H9 (cell line): ENCODE results near the gene SIRPD. TPM values are rescaled to one million over a fixed set of nuclear protein-coding genes. Genes with fewer than 3 reads are reported as not detected.

Experiments used
- DNase-seq: peaks from one replicate; pipeline ENCODE4 v3.0.0-alpha.2; 2017
- H2AFZ ChIP-seq: one replicate; pipeline ENCODE4 v1.6.1; 2013; ENCODE audit warnings: mild to moderate bottlenecking, low read length, control low read depth, moderate library complexity
- H2AK5ac ChIP-seq: 2 replicates; pipeline ENCODE4 v1.6.1; 2013; ENCODE audit warnings: low read length, control low read depth, mixed read lengths; ENCODE audit not compliant: insufficient read length
- H2BK120ac ChIP-seq: one replicate; pipeline ENCODE4 v1.6.1; 2013; ENCODE audit warnings: low read depth, mild to moderate bottlenecking, low read length, control low read depth, inconsistent platforms; ENCODE audit not compliant: poor library complexity, severe bottlenecking
- H2BK12ac ChIP-seq: 2 replicates; pipeline ENCODE4 v1.6.1; 2013; ENCODE audit warnings: low read length, control low read depth, mixed read lengths, low read depth; ENCODE audit not compliant: insufficient read length
- H2BK15ac ChIP-seq: 2 replicates; pipeline ENCODE4 v1.6.1; 2013; ENCODE audit warnings: low read depth, low read length, control low read depth
- H2BK20ac ChIP-seq: one replicate; pipeline ENCODE4 v1.6.1; 2013; ENCODE audit warnings: low read depth, mild to moderate bottlenecking, low read length, control low read depth, inconsistent platforms; ENCODE audit not compliant: poor library complexity, severe bottlenecking
- H2BK5ac ChIP-seq: 2 replicates; pipeline ENCODE4 v1.6.1; 2013; ENCODE audit warnings: low read length, control low read depth, mixed read lengths; ENCODE audit not compliant: insufficient read length
- H3K14ac ChIP-seq: 2 replicates; pipeline ENCODE4 v1.6.1; 2013; ENCODE audit warnings: low read length, control low read depth; ENCODE audit not compliant: insufficient read depth
- H3K18ac ChIP-seq: 2 replicates; pipeline ENCODE4 v1.6.1; 2013; ENCODE audit warnings: low read depth, mild to moderate bottlenecking, mixed read lengths, low read length, control low read depth; ENCODE audit not compliant: insufficient read length
- H3K23ac ChIP-seq: 2 replicates; pipeline ENCODE4 v1.6.1; 2013; ENCODE audit warnings: low read length, control low read depth, mixed read lengths, low read depth; ENCODE audit not compliant: insufficient read length
- H3K23me2 ChIP-seq: 2 replicates; pipeline ENCODE4 v1.6.1; 2013; ENCODE audit warnings: low read depth, mild to moderate bottlenecking, mixed read lengths, low read length, control low read depth; ENCODE audit not compliant: insufficient read length, poor library complexity, severe bottlenecking
- H3K27ac ChIP-seq: 2 replicates; pipeline ENCODE4 v1.5.1; 2013; ENCODE audit warnings: low read length, control low read depth, mixed read lengths, low read depth; ENCODE audit not compliant: insufficient read length
- H3K27me3 ChIP-seq: 2 replicates; pipeline ENCODE4 v1.6.1; 2013; ENCODE audit warnings: low read length, control low read depth, inconsistent platforms; ENCODE audit not compliant: insufficient read depth
- H3K4ac ChIP-seq: 2 replicates; pipeline ENCODE4 v1.6.1; 2013; ENCODE audit warnings: low read depth, mild to moderate bottlenecking, control low read depth, inconsistent platforms, low read length, moderate library complexity
- H3K4me1 ChIP-seq: 2 replicates; pipeline ENCODE4 v1.6.1; 2013; ENCODE audit warnings: low read length, control low read depth, inconsistent platforms; ENCODE audit not compliant: insufficient read depth
- H3K4me2 ChIP-seq: 2 replicates; pipeline ENCODE4 v1.6.1; 2013; ENCODE audit warnings: low read length, control low read depth, mixed read lengths; ENCODE audit not compliant: insufficient read length, insufficient read depth
- H3K56ac ChIP-seq: 2 replicates; pipeline ENCODE4 v1.6.1; 2013; ENCODE audit warnings: low read depth, mild to moderate bottlenecking, mixed read lengths, low read length, control low read depth; ENCODE audit not compliant: insufficient read length
- H3K79me1 ChIP-seq: 2 replicates; pipeline ENCODE4 v1.6.1; 2013; ENCODE audit warnings: low read depth, mild to moderate bottlenecking, moderate library complexity, low read length, control low read depth, inconsistent platforms; ENCODE audit not compliant: insufficient read depth, poor library complexity, severe bottlenecking
- H3K79me2 ChIP-seq: 2 replicates; pipeline ENCODE4 v1.6.1; 2013; ENCODE audit warnings: low read length, control low read depth, inconsistent platforms; ENCODE audit not compliant: insufficient read depth
- H3K9ac ChIP-seq: 2 replicates; pipeline ENCODE4 v1.6.1; 2013; ENCODE audit warnings: low read length, control low read depth, mixed read lengths; ENCODE audit not compliant: insufficient read length; ENCODE audit errors: extremely low read depth
- H3K9me3 ChIP-seq: one replicate; pipeline ENCODE4 v1.6.1; 2013; ENCODE audit warnings: low read depth, low read length, inconsistent platforms; ENCODE audit not compliant: control insufficient read depth
- H3T11ph ChIP-seq: one replicate; pipeline ENCODE4 v1.6.1; 2013; ENCODE audit warnings: mild to moderate bottlenecking, low read length, control low read depth, inconsistent platforms
- H4K20me1 ChIP-seq: one replicate; pipeline ENCODE4 v1.6.1; 2013; ENCODE audit not compliant: control insufficient read depth, insufficient read length, insufficient read depth
- H4K5ac ChIP-seq: 2 replicates; pipeline ENCODE4 v1.6.1; 2013; ENCODE audit warnings: low read depth, mild to moderate bottlenecking, mixed read lengths, low read length, control low read depth; ENCODE audit not compliant: insufficient read length
- H4K8ac ChIP-seq: replicated peaks from 2 replicates; pipeline ENCODE4 v1.6.1; 2013; ENCODE audit warnings: low read length, control low read depth, mixed read lengths, low read depth; ENCODE audit not compliant: insufficient read length
- H4K91ac ChIP-seq: 2 replicates; pipeline ENCODE4 v1.6.1; 2013; ENCODE audit warnings: low read depth, mild to moderate bottlenecking, moderate library complexity, mixed read lengths, low read length, control low read depth; ENCODE audit not compliant: insufficient read length
- H3K27ac Mint-ChIP-seq, 3 experiments: 2 replicates in 2 of 3; 3 replicates in 1 of 3; pipeline ENCODE4 v1.8.0; 2020 to 2021; ENCODE audit warnings: mixed read lengths in 3 of 3, mild to moderate bottlenecking in 1 of 3, moderate library complexity in 1 of 3
- H3K27me3 Mint-ChIP-seq: 2 replicates; pipeline ENCODE4 v1.8.0; 2021; ENCODE audit warnings: low read depth, mild to moderate bottlenecking, moderate library complexity, mixed read lengths
- H3K36me3 Mint-ChIP-seq, 3 experiments: 2 replicates in 2 of 3; 3 replicates in 1 of 3; pipeline ENCODE4 v1.8.0; 2020 to 2021; ENCODE audit warnings: low read depth in 3 of 3, mixed read lengths in 3 of 3; ENCODE audit not compliant: insufficient read depth in 1 of 3
- H3K4me1 Mint-ChIP-seq, 2 experiments: 2 replicates each; pipeline ENCODE4 v1.8.0; 2020; ENCODE audit warnings: mixed read lengths in 2 of 2
- H3K4me3 Mint-ChIP-seq, 2 experiments: 2 replicates in 1 of 2; 3 replicates in 1 of 2; pipeline ENCODE4 v1.8.0; 2020 to 2021; ENCODE audit warnings: mild to moderate bottlenecking in 2 of 2, mixed read lengths in 2 of 2, moderate library complexity in 1 of 2
- H3K9me3 Mint-ChIP-seq, 2 experiments: 2 replicates in 1 of 2; 3 replicates in 1 of 2; pipeline ENCODE4 v1.8.0; 2020; ENCODE audit warnings: mild to moderate bottlenecking in 2 of 2, mixed read lengths in 2 of 2, moderate library complexity in 1 of 2
- WGBS: extraction: QIAGEN DNeasy Blood & Tissue Kit; methylation state at CpG from one replicate; pipeline ENCODE4 v1.1.7; 2013; ENCODE audit warnings: missing lambda C conversion rate, low lambda C conversion rate, mixed read lengths; ENCODE audit not compliant: insufficient read length; ENCODE audit errors: extremely low coverage; 5-methylcytosine and 5-hydroxymethylcytosine counted together
- total RNA-seq: library from RNA; stranded (reverse); gene quantifications from 2 replicates; pipeline ENCODE4 v1.2.1, GENCODE V29; 2021
- TF ChIP-seq, protein P1 (sequence below): fragments of 200-600 bp; sonication (generic); conservative IDR thresholded peaks from 3 replicates; pipeline ENCODE4 v1.8.0; 2021; ENCODE audit warnings: antibody characterized with exemption, mild to moderate bottlenecking

Gene SIRPD
- total RNA-seq, 1 experiment from 2014 or later, result not detected

GRCh38 chr20:1517010-1517409 is 40.5 kb downstream of the SIRPD start:
- H4K8ac ChIP-seq, result no peak overlapping the region
- Mint-ChIP-seq H3K36me3 (no peaks in the 10 kb centered on the region), H3K9me3 (no peaks in the 10 kb centered on the region), H3K4me3 (no peak overlapping the region), H3K4me1 (peaks cover 16 to 17% of the 10 kb centered on the region in 2 experiments), H3K27ac (no peak overlapping the region), H3K27me3 (peaks cover 26% of the 10 kb centered on the region)
- no peaks in the 10 kb centered on the region for H4K20me1 ChIP-seq
- H3K4me2 ChIP-seq, result no peak overlapping the region
- H3K23me2 ChIP-seq, result no peaks in the 10 kb centered on the region
- H3K4ac ChIP-seq, result no peak overlapping the region
- no peak overlapping the region for H2BK120ac ChIP-seq
- H4K5ac ChIP-seq, result no peak overlapping the region
- no peak overlapping the region for H2BK20ac ChIP-seq
- no peak for DNase-seq
- H3K9ac ChIP-seq, result no peak overlapping the region
- H2BK15ac ChIP-seq, result no peak overlapping the region
- H3K23ac ChIP-seq, result no peak overlapping the region
- no peaks in the 10 kb centered on the region for H3K79me1 ChIP-seq
- H3T11ph ChIP-seq, result no peak overlapping the region
- H3K27ac ChIP-seq, result no peak overlapping the region
- H4K91ac ChIP-seq, result no peak overlapping the region
- peaks cover 11% of the 10 kb centered on the region; the same call in 1 of the 2 replicates for H3K4me1 ChIP-seq
- no peak overlapping the region for H3K56ac ChIP-seq
- H2BK12ac ChIP-seq, result no peak overlapping the region
- no peak overlapping the region for H2BK5ac ChIP-seq
- no peaks in the 10 kb centered on the region for H3K79me2 ChIP-seq
- WGBS, result no CpG with 5 or more reads among the region's 5 CpGs
- H2AK5ac ChIP-seq, result no peak overlapping the region
- H2AFZ ChIP-seq, result no peak overlapping the region
- no peaks in the 10 kb centered on the region for H3K27me3 ChIP-seq
- H3K9me3 ChIP-seq, result no peaks in the 10 kb centered on the region
- no peak overlapping the region for H3K14ac ChIP-seq
- TF ChIP-seq, protein P1, sequence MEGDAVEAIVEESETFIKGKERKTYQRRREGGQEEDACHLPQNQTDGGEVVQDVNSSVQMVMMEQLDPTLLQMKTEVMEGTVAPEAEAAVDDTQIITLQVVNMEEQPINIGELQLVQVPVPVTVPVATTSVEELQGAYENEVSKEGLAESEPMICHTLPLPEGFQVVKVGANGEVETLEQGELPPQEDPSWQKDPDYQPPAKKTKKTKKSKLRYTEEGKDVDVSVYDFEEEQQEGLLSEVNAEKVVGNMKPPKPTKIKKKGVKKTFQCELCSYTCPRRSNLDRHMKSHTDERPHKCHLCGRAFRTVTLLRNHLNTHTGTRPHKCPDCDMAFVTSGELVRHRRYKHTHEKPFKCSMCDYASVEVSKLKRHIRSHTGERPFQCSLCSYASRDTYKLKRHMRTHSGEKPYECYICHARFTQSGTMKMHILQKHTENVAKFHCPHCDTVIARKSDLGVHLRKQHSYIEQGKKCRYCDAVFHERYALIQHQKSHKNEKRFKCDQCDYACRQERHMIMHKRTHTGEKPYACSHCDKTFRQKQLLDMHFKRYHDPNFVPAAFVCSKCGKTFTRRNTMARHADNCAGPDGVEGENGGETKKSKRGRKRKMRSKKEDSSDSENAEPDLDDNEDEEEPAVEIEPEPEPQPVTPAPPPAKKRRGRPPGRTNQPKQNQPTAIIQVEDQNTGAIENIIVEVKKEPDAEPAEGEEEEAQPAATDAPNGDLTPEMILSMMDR, result no peak
- no peak overlapping the region for H3K18ac ChIP-seq
